Osteoblast (primary cell): Measurements from ENCODE around the gene PPP4R3B. TPM values are rescaled to one million over a fixed set of nuclear protein-coding genes. Genes with fewer than 3 reads are reported as not detected.

Experiments
- DNase-seq: peaks from one replicate; pipeline ENCODE4 v3.0.0; 2011; ENCODE audit warnings: low spot score, mixed read lengths; ENCODE audit not compliant: insufficient read length; ENCODE audit errors: missing footprints
- H2AFZ ChIP-seq: 2 replicates; pipeline ENCODE4 v1.6.0; 2011; ENCODE audit warnings: mild to moderate bottlenecking, low read length
- H3K27ac ChIP-seq: 2 replicates; pipeline ENCODE4 v1.5.1; 2011; ENCODE audit warnings: mild to moderate bottlenecking, low read depth, low read length, moderate library complexity
- H3K27me3 ChIP-seq: 2 replicates; pipeline ENCODE4 v1.6.0; 2012; ENCODE audit warnings: mild to moderate bottlenecking, control low read depth, inconsistent platforms, low read length, moderate library complexity; ENCODE audit not compliant: insufficient read depth
- H3K36me3 ChIP-seq: 2 replicates; pipeline ENCODE4 v1.5.1; 2011; ENCODE audit warnings: mild to moderate bottlenecking, low read length, control low read depth, moderate library complexity; ENCODE audit not compliant: insufficient read depth
- H3K4me1 ChIP-seq: 2 replicates; pipeline ENCODE4 v1.5.1; 2011; ENCODE audit warnings: mild to moderate bottlenecking, low read length, control low read depth, moderate library complexity; ENCODE audit not compliant: insufficient read depth
- H3K4me2 ChIP-seq: 2 replicates; pipeline ENCODE4 v1.6.0; 2011; ENCODE audit warnings: mild to moderate bottlenecking, low read length; ENCODE audit not compliant: insufficient read depth
- H3K4me3 ChIP-seq: fragments of 200-600 bp; sonication (generic); 3 replicates; pipeline ENCODE4 v1.5.1; 2012; ENCODE audit warnings: mild to moderate bottlenecking, low read length, inconsistent platforms; ENCODE audit not compliant: insufficient read depth
- H3K79me2 ChIP-seq: 2 replicates; pipeline ENCODE4 v1.6.0; 2012; ENCODE audit warnings: mild to moderate bottlenecking, low read length, control low read depth, inconsistent platforms; ENCODE audit not compliant: insufficient read depth
- H3K9me3 ChIP-seq: 2 replicates; pipeline ENCODE4 v1.5.1; 2011; ENCODE audit warnings: low read depth, low read length, control low read depth
- H4K20me1 ChIP-seq: 2 replicates; pipeline ENCODE4 v1.6.0; 2012; ENCODE audit warnings: mild to moderate bottlenecking, low read length, control low read depth; ENCODE audit not compliant: insufficient read depth
- CTCF ChIP-seq: IDR thresholded peaks from 2 replicates; pipeline ENCODE4 v1.5.1; 2011; ENCODE audit warnings: mild to moderate bottlenecking, low read depth, low read length, moderate library complexity; ENCODE audit errors: extremely low read depth
- total RNA-seq: library from RNA; depleted of rRNA; stranded (reverse); fragments of >200 nt; gene quantifications from 2 replicates; pipeline ENCODE4 v1.2.3, GENCODE V29; 2012

PPP4R3B gene
- 36.5 and 37.6 TPM in 2 replicates for total RNA-seq

GRCh38 chr2:55617175-55618024 lies at the start of gene PPP4R3B:
Gene PPP4R3B, minus strand, starts transcription at chr2:55617622. Its CDS starts 337 bp downstream, at chr2:55617285.
- Histone ChIP-seq H3K9me3 (no peaks in the 10 kb centered on the region), H3K4me3 (peak within 1 kb of the TSS; percentile 81), H3K27me3 (no peaks in the 10 kb centered on the region), H3K79me2 (peaks cover 84% of the 10 kb centered on the region), H3K4me1 (peaks cover 19% of the 10 kb centered on the region), H3K36me3 (peaks cover 18% of the 10 kb centered on the region), H4K20me1 (peaks cover 21% of the 10 kb centered on the region), H3K4me2 (peak within 1 kb of the TSS; percentile 93), H2AFZ (peak within 1 kb of the TSS; percentile 90), H3K27ac (peak within 1 kb of the TSS; percentile 77)
- TF ChIP-seq CTCF: peak; percentile 20
- DNase-seq: peak; percentile 96

GRCh38 chr2:55653255-55653654 lies 35.8 kb upstream of the PPP4R3B start:
- no peak for DNase-seq
- Histone ChIP-seq H3K9me3 (no peaks in the 10 kb centered on the region), H3K36me3 (peaks cover 24% of the 10 kb centered on the region), H3K4me2 (no peak overlapping the region), H3K79me2 (no peaks in the 10 kb centered on the region), H3K4me3 (no peak overlapping the region), H3K27ac (no peak overlapping the region), H4K20me1 (no peaks in the 10 kb centered on the region), H3K27me3 (no peaks in the 10 kb centered on the region), H2AFZ (no peak overlapping the region), H3K4me1 (peaks cover 4% of the 10 kb centered on the region)
- no peak for TF ChIP-seq CTCF

GRCh38 chr2:55649211-55649610 lies 31.8 kb upstream of the PPP4R3B start:
- H3K27me3 ChIP-seq: no peaks in the 10 kb centered on the region
- no peak overlapping the region for H3K4me3 ChIP-seq
- H3K27ac ChIP-seq: peak overlapping the region; percentile 23
- no peak for TF ChIP-seq CTCF
- H3K9me3 ChIP-seq: no peaks in the 10 kb centered on the region
- H2AFZ ChIP-seq: no peak overlapping the region
- H3K4me2 ChIP-seq: no peak overlapping the region
- peaks cover 24% of the 10 kb centered on the region for H3K36me3 ChIP-seq
- no peaks in the 10 kb centered on the region for H4K20me1 ChIP-seq
- no peaks in the 10 kb centered on the region for H3K79me2 ChIP-seq
- H3K4me1 ChIP-seq: peaks cover 13% of the 10 kb centered on the region
- DNase-seq: no peak

DNA sequence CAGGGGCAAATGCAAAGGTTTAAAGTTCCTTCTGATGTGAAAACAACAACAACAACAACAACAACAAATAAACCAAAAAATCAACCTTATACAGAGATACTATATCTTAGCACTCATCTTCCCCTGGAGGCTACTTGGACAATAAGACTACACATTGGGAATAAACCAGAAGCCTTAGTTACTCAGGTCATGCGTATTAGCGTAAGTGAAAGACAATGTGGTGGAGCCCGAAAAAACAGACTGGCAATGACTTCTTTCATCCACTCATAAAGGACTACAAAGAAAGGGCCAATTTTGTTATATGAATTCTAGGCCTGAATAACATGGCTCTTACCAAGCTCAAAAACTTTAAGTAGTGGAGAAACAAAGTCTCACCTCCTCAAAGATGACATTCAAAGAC lies 19.4 kb upstream of the PPP4R3B start:
- H3K27me3 ChIP-seq: no peaks in the 10 kb centered on the region
- no peaks in the 10 kb centered on the region for H3K9me3 ChIP-seq
- no peak overlapping the region for H3K27ac ChIP-seq
- no peaks in the 10 kb centered on the region for H3K79me2 ChIP-seq
- H3K4me2 ChIP-seq: no peak overlapping the region
- H3K36me3 ChIP-seq: peaks cover 43% of the 10 kb centered on the region
- no peak overlapping the region for H3K4me3 ChIP-seq
- TF ChIP-seq CTCF: no peak
- H4K20me1 ChIP-seq: no peaks in the 10 kb centered on the region
- no peak for DNase-seq
- no peaks in the 10 kb centered on the region for H3K4me1 ChIP-seq
- no peak overlapping the region for H2AFZ ChIP-seq
